Kidney epithelial cell (primary cell): Measurements from ENCODE around the gene CD48. TPM values are rescaled to one million over a fixed set of nuclear protein-coding genes. Genes with fewer than 3 reads are reported as not detected.
"Not testable (repeated sequence)": the region's sequence is repeated elsewhere in the genome, so short reads cannot be mapped to it uniquely, and the experiment has no call there.

Source experiments
- DNase-seq: peaks from one replicate; pipeline ENCODE4 v3.0.0-alpha.2; 2010; ENCODE audit warnings: low read depth
- H3K27me3 ChIP-seq: 2 replicates; pipeline ENCODE4 v1.6.0; 2011; ENCODE audit warnings: low read length; ENCODE audit not compliant: control insufficient read depth, insufficient read depth
- H3K36me3 ChIP-seq: 2 replicates; pipeline ENCODE4 v1.5.1; 2011; ENCODE audit warnings: low read length; ENCODE audit not compliant: control insufficient read depth, insufficient read depth
- H3K4me3 ChIP-seq: 2 replicates; pipeline ENCODE4 v1.5.1; 2011; ENCODE audit warnings: low read depth, mild to moderate bottlenecking, control low read depth, low read length
- CTCF ChIP-seq: IDR thresholded peaks from 2 replicates; pipeline ENCODE4 v1.5.1; 2011; ENCODE audit warnings: mild to moderate bottlenecking, moderate library complexity, low read length, control low read depth, inconsistent platforms; ENCODE audit not compliant: insufficient read depth, poor library complexity, severe bottlenecking
- total RNA-seq: library from RNA; depleted of rRNA; stranded (reverse); fragments of >200 nt; gene quantifications from 2 replicates; pipeline ENCODE4 v1.2.3, GENCODE V29; 2015

CD48 gene
- total RNA-seq, 1 donor from 2014 or later: not detected

- H3K27me3 ChIP-seq: no peaks in the 10 kb centered on the region
- no peak for DNase-seq
- TF ChIP-seq CTCF: no peak
Observed at GRCh38 chr1:160716013-160716412, 4.4 kb upstream of the CD48 start.

GRCh38 chr1:160714034-160714648 lies 2.5 kb upstream of the CD48 start:
- not testable (repeated sequence) for H3K27me3 ChIP-seq, H3K4me3 ChIP-seq, DNase-seq, H3K36me3 ChIP-seq

More at GRCh38 chr1:160716013-160716412, 4.4 kb upstream of the CD48 start:
- Histone ChIP-seq H3K4me3 (no peak overlapping the region), H3K36me3 (no peaks in the 10 kb centered on the region)

GRCh38 chr1:160713161-160713560 lies 1.5 kb upstream of the CD48 start:
- TF ChIP-seq CTCF: no peak
- H3K4me3 ChIP-seq: no peak overlapping the region
- no peaks in the 10 kb centered on the region for H3K27me3 ChIP-seq
- H3K36me3 ChIP-seq: no peaks in the 10 kb centered on the region
- no peak for DNase-seq

GRCh38 chr1:160712525-160713080 lies 981 bp upstream of the CD48 start:
- H3K36me3 ChIP-seq, DNase-seq, H3K27me3 ChIP-seq, H3K4me3 ChIP-seq: not testable (repeated sequence)

GRCh38 chr1:160711276-160711601 lies 383 bp downstream of the CD48 start:
- TF ChIP-seq CTCF: no peak
- no peaks in the 10 kb centered on the region for H3K36me3 ChIP-seq
- no peak for DNase-seq
- H3K27me3 ChIP-seq: no peaks in the 10 kb centered on the region
- no peak overlapping the region for H3K4me3 ChIP-seq

- DNase-seq: no peak
- H3K36me3 ChIP-seq: no peaks in the 10 kb centered on the region
- no peak overlapping the region for H3K4me3 ChIP-seq
- H3K27me3 ChIP-seq: no peaks in the 10 kb centered on the region
- TF ChIP-seq CTCF: no peak
Observed at GRCh38 chr1:160710517-160711252, 937 bp downstream of the CD48 start.
